ENCODE results near the gene PRPH.
"Not testable (repeated sequence)": the region's sequence is repeated elsewhere in the genome, so short reads cannot be mapped to it uniquely, and the experiment has no call there.

Gene PRPH

DNA sequence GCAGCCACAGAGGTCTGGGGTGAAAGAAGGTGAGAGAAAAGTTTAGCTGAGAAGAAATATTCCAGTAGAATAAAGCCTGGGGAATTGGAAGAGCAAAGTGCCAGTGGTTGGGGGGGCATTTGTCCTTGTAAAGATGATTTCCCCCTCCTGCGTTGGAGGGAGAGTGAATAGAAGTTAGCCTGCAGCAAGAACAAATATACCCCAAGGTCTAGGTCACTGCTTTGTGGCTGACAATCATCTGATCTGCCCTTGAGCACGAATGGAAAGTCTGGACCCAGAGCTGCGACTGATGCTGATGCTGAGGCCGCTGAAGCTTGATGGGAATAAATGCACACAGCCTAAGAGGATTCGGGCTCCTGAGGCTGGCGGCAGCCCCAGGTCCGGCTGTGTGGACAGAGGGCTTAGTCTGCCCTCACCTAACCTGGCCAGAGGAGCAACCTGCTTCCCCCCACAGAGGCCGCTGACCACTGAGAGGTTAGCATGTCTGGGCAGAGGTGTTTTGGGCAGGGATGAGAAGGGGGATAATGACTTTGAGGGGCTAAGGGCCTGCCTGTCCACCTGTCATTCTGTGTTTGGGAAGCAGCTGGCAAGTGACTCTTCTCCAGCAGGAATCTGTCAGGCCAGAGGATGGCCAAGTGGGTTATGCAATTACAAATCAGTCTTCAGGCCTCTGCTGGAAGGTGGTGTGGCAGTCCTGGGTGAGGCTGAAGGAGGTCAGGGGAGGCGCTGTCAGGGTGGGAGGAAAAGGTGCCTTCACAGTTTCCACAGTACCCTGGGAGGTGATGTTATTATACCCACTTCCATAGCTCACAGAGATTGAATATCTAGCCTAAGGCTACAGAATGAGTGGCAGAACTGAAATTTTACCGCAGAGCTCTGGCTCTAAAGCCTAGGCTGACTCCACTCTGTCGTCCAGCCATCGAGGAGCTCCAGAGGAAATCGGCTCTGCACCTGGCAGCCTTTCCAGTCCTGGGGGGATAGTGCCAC lies 18.4 kb upstream of the PRPH start:
- no peak for DNase-seq

DNA sequence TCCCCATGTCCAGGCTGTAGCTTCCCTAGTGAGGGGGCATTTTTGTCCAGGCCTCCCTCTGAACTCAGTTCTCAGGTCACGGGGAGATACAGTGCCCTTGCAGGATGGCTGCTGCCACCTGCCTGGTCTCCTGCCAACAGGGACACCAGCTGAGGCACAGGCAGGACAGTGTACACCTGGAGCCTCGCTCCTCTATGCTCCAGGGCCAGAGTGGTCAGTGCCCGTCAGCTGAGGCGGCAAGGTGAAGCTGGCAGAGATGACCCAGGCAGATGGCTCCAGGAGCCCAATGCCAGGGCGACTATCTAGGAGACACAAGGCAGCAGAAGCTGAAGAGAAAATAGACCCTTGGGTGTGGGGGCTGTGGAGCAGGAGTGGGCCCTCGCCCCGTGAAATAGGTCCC lies 17.5 kb upstream of the PRPH start:
- DNase-seq: no peak

DNA sequence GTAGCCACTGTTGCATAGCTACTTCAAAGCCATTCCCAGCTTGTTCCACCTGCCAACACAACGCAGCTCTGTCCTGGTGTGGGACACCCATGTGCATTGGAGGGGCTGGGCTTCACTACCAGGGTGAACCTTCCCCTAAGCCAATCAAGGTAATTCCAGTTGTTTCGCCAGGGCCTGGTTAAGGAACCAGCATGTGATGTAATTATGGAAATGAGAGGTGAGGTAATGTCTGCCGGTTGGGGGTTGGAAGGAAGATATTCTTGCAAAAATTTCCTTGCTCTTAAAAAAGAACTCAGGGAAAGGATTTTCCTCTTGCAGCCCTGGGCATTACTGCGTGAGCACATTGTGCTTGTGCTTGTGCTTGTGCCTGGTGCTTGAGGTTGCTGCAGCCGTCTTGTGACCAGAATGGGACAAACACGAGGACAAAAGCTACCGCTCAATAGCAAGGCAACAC lies 15.2 kb upstream of the PRPH start:
- peak in 1 of 2 experiments; percentile 47 for DNase-seq

DNA sequence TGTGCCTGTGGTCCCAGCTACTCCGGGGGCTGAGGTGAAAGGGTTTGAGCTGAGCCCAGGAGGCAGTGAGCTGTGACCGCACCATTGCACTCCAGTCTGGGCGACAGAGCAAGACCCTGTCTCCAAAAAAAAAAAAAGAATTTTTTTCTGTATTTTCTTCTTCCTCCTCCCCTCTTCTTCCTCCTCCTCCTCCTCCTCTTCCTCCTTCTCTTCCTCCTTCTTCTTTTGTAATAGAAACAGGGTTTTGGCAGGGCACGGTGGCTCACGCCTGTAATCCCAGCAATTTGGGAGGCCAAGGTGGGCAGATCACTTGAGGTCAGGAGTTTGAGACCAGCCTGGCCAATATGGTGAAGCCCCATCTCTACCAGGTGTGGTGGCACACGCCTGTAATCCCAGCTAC lies 14.4 kb upstream of the PRPH start:
- DNase-seq: not testable (repeated sequence)

DNA sequence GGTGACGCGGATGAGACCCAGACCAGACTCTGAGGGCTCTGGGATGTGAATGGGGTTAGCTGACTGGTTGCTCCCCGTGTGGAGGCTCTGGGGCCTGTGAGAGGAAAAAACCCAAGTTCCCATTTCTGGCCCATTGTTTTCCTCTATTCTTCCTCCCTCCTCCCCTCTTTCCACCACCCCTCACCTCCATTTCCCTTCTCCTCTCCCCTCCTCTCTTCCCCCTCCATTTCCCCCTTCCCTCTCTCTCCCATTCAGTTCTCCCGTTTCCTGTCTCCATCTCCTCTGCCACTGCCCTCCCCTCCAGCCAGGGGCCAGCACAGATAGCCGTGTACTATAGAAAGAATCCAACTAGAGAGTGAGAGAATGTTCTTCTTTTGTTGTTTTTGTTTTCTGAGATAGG lies 12.6 kb upstream of the PRPH start:
- no peak for DNase-seq

DNA sequence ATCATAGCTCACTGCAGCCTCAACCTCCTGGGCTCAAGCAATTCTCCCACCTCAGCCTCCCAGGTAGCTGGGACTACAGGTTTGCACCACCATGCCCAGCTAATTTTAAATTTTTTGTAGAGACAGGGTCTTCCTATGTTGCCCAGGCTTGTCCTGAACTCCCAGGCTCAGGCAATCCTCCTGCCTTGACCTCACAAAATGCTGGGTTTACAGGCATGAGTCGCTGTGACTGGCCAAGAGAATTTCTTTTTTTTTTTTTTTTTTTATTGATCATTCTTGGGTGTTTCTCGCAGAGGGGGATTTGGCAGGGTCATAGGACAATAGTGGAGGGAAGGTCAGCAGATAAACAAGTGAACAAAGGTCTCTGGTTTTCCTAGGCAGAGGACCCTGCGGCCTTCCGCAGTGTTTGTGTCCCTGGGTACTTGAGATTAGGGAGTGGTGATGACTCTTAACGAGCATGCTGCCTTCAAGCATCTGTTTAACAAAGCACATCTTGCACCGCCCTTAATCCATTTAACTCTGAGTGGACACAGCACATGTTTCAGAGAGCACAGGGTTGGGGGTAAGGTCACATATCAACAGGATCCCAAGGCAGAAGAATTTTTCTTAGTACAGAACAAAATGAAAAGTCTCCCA lies 12.1 kb upstream of the PRPH start:
- not testable (repeated sequence) for DNase-seq

- no peak for DNase-seq
Observed at GRCh38 chr12:49283541-49284429, 11.2 kb upstream of the PRPH start.

DNA sequence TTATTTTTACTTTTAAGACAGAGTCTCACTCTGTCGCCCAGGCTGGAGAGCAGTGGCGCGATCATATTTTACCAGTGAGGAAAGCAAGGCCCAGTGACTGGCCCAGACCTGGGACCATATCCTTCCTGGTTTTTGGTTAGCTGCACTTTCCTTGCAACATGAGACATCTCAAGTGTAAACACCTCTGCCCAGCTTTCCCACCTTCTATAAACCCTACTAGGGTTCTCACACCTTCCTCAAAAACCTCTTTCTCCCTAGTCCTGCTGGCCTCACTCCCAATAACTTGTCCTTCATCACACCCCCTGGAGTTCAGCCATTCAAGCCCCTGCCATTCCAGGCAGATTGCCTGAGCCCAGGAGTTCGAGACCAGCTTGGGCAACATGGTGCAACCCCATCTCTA lies 10.3 kb upstream of the PRPH start:
- no peak for DNase-seq

GRCh38 chr12:49287876-49288275 lies 7.1 kb upstream of the PRPH start:
- DNase-seq: no peak

- peak in 1 of 2 experiments; percentile 65 for DNase-seq
Observed at GRCh38 chr12:49288412-49288853, 6.5 kb upstream of the PRPH start.

DNA sequence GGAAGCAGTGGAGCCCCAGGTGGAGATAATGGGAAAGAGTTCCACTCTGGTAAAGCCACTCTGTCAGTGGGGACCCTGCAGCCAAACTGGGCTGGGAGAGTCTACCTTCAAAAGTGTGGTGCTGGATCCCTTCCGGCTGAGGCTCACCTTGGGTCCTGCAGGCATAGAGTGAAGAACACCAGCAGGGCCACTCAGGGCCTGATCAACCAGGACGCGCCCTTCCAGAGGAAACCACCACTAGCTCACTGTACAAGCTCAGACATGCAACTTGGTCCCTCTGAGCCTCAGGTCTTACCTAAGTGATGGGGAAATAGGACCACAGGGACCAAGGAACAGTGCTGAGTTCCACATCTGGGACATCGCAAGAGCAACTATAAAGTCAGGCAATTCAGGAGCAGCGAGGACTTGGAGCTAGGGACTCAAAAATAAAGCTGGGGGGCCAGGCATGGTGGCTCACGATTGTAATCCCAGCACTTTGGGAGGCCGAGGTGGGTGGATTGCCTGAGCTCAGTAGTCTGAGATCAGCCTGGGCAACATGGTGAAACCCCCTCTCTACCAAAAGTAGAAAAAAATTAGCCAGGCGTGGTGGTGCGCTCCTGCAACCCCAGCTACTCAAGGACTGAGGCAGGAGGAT lies 5.9 kb upstream of the PRPH start:
- no peak for DNase-seq

GRCh38 chr12:49292729-49293055 lies 2.3 kb upstream of the PRPH start:
- DNase-seq: peak in 1 of 2 experiments; percentile 45

DNA sequence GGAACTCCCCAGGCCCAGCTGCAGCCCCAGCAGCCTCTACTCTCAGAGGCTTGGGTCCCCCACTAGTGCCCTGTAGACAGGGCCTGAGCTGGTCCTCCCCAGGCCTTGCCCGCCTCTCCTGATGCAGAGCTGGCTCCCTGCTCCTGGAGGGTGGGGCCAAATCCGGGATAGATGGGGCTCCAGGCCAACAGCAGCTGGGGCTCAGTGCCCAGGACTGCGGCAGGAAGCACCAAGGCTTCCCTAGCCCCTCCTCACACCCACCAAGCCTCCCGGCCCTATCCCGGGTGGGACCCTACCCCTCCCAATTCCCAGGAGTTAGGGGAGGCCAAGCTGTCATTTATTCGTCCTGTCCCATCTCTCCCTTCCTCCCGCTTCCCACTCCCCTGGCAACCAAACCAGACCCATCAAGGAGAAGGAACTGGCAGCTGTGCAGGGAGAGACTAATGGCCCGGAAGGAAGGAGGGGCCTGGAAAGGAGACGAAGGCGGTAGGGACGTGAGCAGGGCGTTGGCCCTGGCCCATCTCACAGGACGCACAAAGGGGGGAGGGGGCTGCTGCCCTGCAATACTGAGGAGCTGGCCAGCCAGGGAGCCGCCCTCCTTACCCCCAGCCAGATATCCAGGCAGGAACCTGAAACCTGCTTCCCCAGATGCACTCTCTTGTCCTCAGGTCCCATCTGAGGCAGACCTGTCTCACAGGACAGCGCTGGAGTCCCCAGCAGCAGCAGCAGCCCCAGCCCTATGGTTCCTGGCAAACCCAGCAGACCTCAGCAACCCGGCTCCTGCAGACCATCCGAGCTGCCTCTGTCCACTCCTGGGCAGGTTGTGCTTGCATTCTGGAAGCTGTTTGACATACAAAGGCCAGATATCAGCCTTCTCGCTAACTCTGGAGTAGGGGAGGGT lies 1.6 kb upstream of the PRPH start:
- DNase-seq: peak; percentile 66 to 71

GRCh38 chr12:49294086-49294803 lies 702 bp upstream of the PRPH start:
- DNase-seq: peak; percentile 75 to 88

GRCh38 chr12:49294804-49295081 lies 204 bp upstream of the PRPH start:
- no peak for DNase-seq

DNA sequence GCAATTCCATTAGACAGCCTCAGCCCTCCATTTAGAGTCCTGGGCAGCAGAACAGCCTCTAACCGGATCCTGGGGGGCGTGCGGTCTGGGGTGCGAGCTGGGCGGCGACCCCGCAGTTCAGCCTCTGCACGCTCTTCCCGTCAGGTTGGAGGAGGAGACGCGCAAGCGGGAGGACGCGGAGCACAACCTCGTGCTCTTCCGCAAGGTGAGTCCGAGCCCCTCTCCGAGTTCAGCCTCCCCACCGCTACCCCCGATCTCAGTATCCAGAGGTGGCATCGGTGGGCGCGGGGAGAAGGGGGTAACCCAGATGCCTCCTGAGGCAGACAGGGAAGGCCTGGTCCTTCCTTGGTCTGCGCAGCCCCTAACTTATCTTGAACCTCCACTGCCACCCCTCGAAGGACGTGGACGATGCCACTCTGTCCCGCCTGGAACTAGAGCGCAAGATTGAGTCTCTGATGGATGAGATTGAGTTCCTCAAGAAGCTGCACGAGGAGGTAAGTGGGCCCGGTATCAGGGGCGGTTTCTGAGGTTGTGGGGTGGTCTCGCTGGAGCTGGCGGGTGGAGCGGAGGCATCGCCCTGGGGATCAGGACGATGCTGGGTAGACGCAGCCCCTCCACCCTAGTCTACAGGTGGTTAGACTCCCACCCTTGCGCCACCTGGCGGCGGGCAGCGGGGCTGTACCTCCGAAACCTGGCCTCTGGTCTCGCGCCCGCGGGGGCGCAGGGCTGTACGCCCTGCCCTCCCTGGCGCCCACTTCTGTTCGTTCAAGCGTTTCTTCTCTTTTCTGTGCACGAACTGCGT lies 1.3 kb downstream of the PRPH start:
- peak; percentile 68 to 88 for DNase-seq

DNA sequence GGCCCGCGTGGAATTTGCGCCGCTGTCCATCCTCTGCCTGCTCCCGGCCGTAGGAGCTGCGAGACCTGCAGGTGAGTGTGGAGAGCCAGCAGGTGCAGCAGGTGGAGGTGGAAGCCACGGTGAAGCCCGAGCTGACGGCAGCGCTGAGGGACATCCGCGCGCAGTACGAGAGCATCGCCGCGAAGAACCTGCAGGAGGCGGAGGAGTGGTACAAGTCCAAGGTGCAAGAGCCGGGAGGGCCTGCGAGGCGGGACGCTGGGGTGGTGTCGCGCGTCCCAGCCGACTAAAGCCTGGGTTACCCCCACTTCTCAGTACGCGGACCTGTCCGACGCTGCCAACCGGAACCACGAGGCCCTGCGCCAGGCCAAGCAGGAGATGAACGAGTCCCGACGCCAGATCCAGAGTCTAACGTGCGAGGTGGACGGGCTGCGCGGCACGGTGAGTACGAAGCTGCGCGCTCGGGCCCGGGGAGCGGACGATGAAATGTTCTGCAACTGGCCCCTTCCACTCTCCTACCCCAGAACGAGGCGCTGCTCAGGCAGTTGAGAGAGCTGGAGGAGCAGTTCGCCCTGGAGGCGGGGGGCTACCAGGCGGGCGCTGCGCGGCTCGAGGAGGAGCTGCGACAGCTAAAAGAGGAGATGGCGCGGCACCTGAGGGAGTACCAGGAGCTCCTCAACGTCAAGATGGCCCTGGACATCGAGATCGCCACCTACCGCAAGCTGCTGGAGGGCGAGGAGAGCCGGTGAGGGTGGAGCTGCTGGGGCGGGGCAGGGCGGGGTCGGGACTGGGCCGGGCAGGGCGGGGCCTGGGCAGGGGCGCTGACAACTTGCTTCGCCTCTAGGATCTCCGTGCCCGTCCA lies 2.1 kb downstream of the PRPH start:
- peak; percentile 68 to 84 for DNase-seq

DNA sequence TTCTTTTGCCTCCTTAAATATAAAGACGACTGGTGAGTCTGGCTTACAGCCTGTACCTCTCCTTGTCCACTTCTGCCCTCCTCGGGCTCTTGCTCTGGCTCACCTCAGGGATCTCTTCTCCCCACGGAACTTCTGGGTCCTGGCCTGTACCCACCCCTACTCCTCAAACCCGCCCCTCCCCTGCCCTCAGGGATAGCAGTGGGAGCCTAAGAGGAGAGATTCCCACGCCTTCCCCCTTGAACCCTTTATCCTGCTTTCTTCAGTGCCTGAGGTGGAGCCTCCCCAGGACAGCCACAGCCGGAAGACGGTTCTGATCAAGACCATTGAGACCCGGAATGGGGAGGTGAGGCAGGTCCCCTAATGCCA lies 2.7 kb downstream of the PRPH start:
- DNase-seq: no peak

- peak in 1 of 2 experiments; percentile 36 for DNase-seq
Observed at GRCh38 chr12:49298160-49298559, 3.2 kb downstream of the PRPH start.
